Activated naive CD8-positive, alpha-beta T cell treated with anti-CD3 and anti-CD28 coated beads for 36 hours (primary cell): ENCODE data around the gene NKX6-2. TPM values are rescaled to one million over a fixed set of nuclear protein-coding genes. Genes with fewer than 3 reads are reported as not detected.
"Not testable (repeated sequence)": the region's sequence is repeated elsewhere in the genome, so short reads cannot be mapped to it uniquely, and the experiment has no call there.

ENCODE experiments used
- DNase-seq: peaks from one replicate; pipeline ENCODE4 v3.0.0; 2021
- H3K27ac Mint-ChIP-seq: one replicate; pipeline ENCODE4 v1.8.0; 2022; ENCODE audit warnings: mild to moderate bottlenecking, moderate library complexity, mixed read lengths
- H3K27me3 Mint-ChIP-seq: one replicate; pipeline ENCODE4 v1.8.0; 2022; ENCODE audit warnings: mild to moderate bottlenecking, mixed read lengths
- H3K36me3 Mint-ChIP-seq: one replicate; pipeline ENCODE4 v1.8.0; 2021; ENCODE audit warnings: mild to moderate bottlenecking, mixed read lengths
- H3K4me1 Mint-ChIP-seq: one replicate; pipeline ENCODE4 v1.8.0; 2021; ENCODE audit warnings: mixed read lengths
- H3K4me3 Mint-ChIP-seq: one replicate; pipeline ENCODE4 v1.8.0; 2022; ENCODE audit warnings: mild to moderate bottlenecking, moderate library complexity, mixed read lengths
- H3K9me3 Mint-ChIP-seq: one replicate; pipeline ENCODE4 v1.8.0; 2022; ENCODE audit warnings: mixed read lengths
- total RNA-seq, 2 experiments: library from RNA; stranded (reverse); gene quantifications; one replicate each; pipeline ENCODE4 v1.2.3, GENCODE V29; 2021

Gene NKX6-2
- total RNA-seq, 2 experiments from 2014 or later: not detected

GRCh38 chr10:132750936-132751335, 35.0 kb downstream of the NKX6-2 start:
- H3K27ac Mint-ChIP-seq: no peak overlapping the region
- peaks cover 10% of the 10 kb centered on the region for H3K36me3 Mint-ChIP-seq
- no peaks in the 10 kb centered on the region for H3K27me3 Mint-ChIP-seq
- peaks cover 8% of the 10 kb centered on the region for H3K9me3 Mint-ChIP-seq
- no peak for DNase-seq
- no peaks in the 10 kb centered on the region for H3K4me1 Mint-ChIP-seq
- H3K4me3 Mint-ChIP-seq: no peak overlapping the region

- Mint-ChIP-seq H3K36me3 (no peaks in the 10 kb centered on the region), H3K4me1 (no peaks in the 10 kb centered on the region), H3K9me3 (no peaks in the 10 kb centered on the region), H3K27ac (no peak overlapping the region), H3K4me3 (no peak overlapping the region), H3K27me3 (no peaks in the 10 kb centered on the region)
- DNase-seq: no peak
These were observed 36.6 kb downstream of the NKX6-2 start for GRCh38 chr10:132749371-132749795.

GRCh38 chr10:132748545-132749370, 37.2 kb downstream of the NKX6-2 start:
- H3K9me3 Mint-ChIP-seq: no peaks in the 10 kb centered on the region
- H3K27ac Mint-ChIP-seq: no peak overlapping the region
- no peaks in the 10 kb centered on the region for H3K36me3 Mint-ChIP-seq
- no peaks in the 10 kb centered on the region for H3K27me3 Mint-ChIP-seq
- DNase-seq: no peak
- H3K4me3 Mint-ChIP-seq: no peak overlapping the region
- H3K4me1 Mint-ChIP-seq: no peaks in the 10 kb centered on the region

GRCh38 chr10:132748135-132748534, 37.8 kb downstream of the NKX6-2 start:
- no peak for DNase-seq
- no peaks in the 10 kb centered on the region for H3K9me3 Mint-ChIP-seq

GRCh38 chr10:132746801-132747625, 38.9 kb downstream of the NKX6-2 start:
- Mint-ChIP-seq H3K27me3 (no peaks in the 10 kb centered on the region), H3K4me3 (no peak overlapping the region), H3K27ac (no peak overlapping the region), H3K36me3 (no peaks in the 10 kb centered on the region), H3K9me3 (no peaks in the 10 kb centered on the region), H3K4me1 (no peaks in the 10 kb centered on the region)
- DNase-seq: no peak

More at GRCh38 chr10:132748135-132748534, 37.8 kb downstream of the NKX6-2 start:
- Mint-ChIP-seq H3K36me3 (no peaks in the 10 kb centered on the region), H3K4me1 (no peaks in the 10 kb centered on the region), H3K27me3 (no peaks in the 10 kb centered on the region), H3K4me3 (no peak overlapping the region), H3K27ac (no peak overlapping the region)

GRCh38 chr10:132746386-132746785, 39.6 kb downstream of the NKX6-2 start:
- Mint-ChIP-seq H3K27me3 (no peaks in the 10 kb centered on the region), H3K4me1 (no peaks in the 10 kb centered on the region), H3K4me3 (no peak overlapping the region), H3K36me3 (no peaks in the 10 kb centered on the region), H3K9me3 (no peaks in the 10 kb centered on the region), H3K27ac (no peak overlapping the region)
- DNase-seq: no peak

- no peak overlapping the region for H3K27ac Mint-ChIP-seq
- H3K4me3 Mint-ChIP-seq: no peak overlapping the region
- no peak for DNase-seq
- no peaks in the 10 kb centered on the region for H3K36me3 Mint-ChIP-seq
- H3K4me1 Mint-ChIP-seq: no peaks in the 10 kb centered on the region
- no peaks in the 10 kb centered on the region for H3K9me3 Mint-ChIP-seq
- H3K27me3 Mint-ChIP-seq: no peaks in the 10 kb centered on the region
These were observed 40.0 kb downstream of the NKX6-2 start for GRCh38 chr10:132745971-132746370.

- Mint-ChIP-seq H3K9me3 (no peaks in the 10 kb centered on the region), H3K36me3 (no peaks in the 10 kb centered on the region), H3K27ac (no peak overlapping the region), H3K4me3 (no peak overlapping the region), H3K4me1 (no peaks in the 10 kb centered on the region), H3K27me3 (no peaks in the 10 kb centered on the region)
- DNase-seq: no peak
These were observed 40.4 kb downstream of the NKX6-2 start for GRCh38 chr10:132745511-132745910.

- H3K27me3 Mint-ChIP-seq: no peaks in the 10 kb centered on the region
- no peak overlapping the region for H3K27ac Mint-ChIP-seq
- H3K36me3 Mint-ChIP-seq: no peaks in the 10 kb centered on the region
- no peak overlapping the region for H3K4me3 Mint-ChIP-seq
- H3K4me1 Mint-ChIP-seq: no peaks in the 10 kb centered on the region
- no peaks in the 10 kb centered on the region for H3K9me3 Mint-ChIP-seq
- no peak for DNase-seq
These were observed 41.1 kb downstream of the NKX6-2 start for GRCh38 chr10:132744839-132745238.

- Mint-ChIP-seq H3K36me3 (no peaks in the 10 kb centered on the region), H3K27me3 (no peaks in the 10 kb centered on the region), H3K4me1 (no peaks in the 10 kb centered on the region), H3K9me3 (no peaks in the 10 kb centered on the region), H3K27ac (no peak overlapping the region), H3K4me3 (no peak overlapping the region)
- DNase-seq: no peak
These were observed 41.9 kb downstream of the NKX6-2 start for GRCh38 chr10:132743925-132744490.

GRCh38 chr10:132743196-132743924, 42.6 kb downstream of the NKX6-2 start:
- H3K4me1 Mint-ChIP-seq, H3K27me3 Mint-ChIP-seq, H3K27ac Mint-ChIP-seq, H3K4me3 Mint-ChIP-seq, H3K36me3 Mint-ChIP-seq, H3K9me3 Mint-ChIP-seq, DNase-seq: not testable (repeated sequence)

- Mint-ChIP-seq H3K27ac (no peak overlapping the region), H3K27me3 (no peaks in the 10 kb centered on the region), H3K9me3 (no peaks in the 10 kb centered on the region), H3K4me3 (no peak overlapping the region), H3K4me1 (no peaks in the 10 kb centered on the region), H3K36me3 (no peaks in the 10 kb centered on the region)
- no peak for DNase-seq
These were observed 43.1 kb downstream of the NKX6-2 start for GRCh38 chr10:132742837-132743194.

GRCh38 chr10:132742167-132742836, 43.6 kb downstream of the NKX6-2 start:
- H3K27me3 Mint-ChIP-seq: no peaks in the 10 kb centered on the region
- H3K4me1 Mint-ChIP-seq: no peaks in the 10 kb centered on the region
- DNase-seq: no peak
- no peak overlapping the region for H3K27ac Mint-ChIP-seq
- H3K36me3 Mint-ChIP-seq: no peaks in the 10 kb centered on the region
- no peaks in the 10 kb centered on the region for H3K9me3 Mint-ChIP-seq
- H3K4me3 Mint-ChIP-seq: no peak overlapping the region

GRCh38 chr10:132740588-132740987, 45.4 kb downstream of the NKX6-2 start:
- no peaks in the 10 kb centered on the region for H3K36me3 Mint-ChIP-seq
- H3K27ac Mint-ChIP-seq: no peak overlapping the region
- no peaks in the 10 kb centered on the region for H3K4me1 Mint-ChIP-seq
- DNase-seq: no peak
- no peaks in the 10 kb centered on the region for H3K9me3 Mint-ChIP-seq
- no peak overlapping the region for H3K4me3 Mint-ChIP-seq
- H3K27me3 Mint-ChIP-seq: no peaks in the 10 kb centered on the region
